ENCODE measurements around the gene LNP1. TPM values are rescaled to one million over a fixed set of nuclear protein-coding genes. Genes with fewer than 3 reads are reported as not detected.

The LNP1 gene
- total and polyA plus RNA-seq, 2 donors (not counting 3 experiments of a cell fraction or from before 2014, with no cell fraction given) = 0.80 TPM

DNA sequence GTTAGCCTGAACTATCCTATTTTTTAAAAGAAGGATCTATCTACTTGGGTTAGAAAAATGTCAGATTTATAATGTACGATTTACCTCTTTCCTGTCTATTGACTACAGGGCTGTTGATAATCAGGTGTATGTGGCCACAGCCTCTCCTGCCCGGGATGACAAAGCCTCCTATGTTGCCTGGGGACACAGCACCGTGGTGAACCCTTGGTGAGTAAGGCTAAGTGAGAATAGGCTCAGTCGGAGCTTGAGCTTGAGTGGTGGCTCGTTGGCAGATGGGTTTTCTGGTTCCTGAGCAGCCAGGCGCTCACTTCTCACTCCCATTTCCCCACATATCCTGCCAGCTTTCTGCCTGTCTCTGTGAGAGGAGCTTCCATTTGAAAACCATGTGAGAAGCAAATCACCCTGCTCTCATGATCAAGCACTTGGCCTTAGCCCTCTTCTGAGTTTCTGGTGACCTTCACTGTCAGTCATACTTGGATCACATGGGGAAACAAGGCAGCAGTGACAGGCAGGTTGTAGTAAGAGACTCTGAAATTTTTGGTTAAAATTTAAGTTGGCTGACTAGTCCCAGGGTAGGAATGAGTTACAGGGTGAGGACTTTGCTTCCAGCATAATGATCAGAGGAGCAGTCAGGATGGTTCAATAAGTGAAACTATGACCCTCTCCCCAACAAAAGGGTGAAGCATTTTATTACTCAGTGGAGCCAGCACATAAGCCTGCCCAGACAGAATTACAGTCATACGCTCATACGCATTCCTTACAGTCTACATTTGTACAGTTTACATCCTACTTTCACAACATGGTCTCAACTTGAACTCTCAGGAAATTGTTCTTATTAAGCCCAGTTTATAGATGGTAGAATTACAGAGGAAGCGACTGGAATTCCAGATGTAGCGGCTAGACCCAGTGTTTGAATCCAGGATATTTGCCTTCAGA, 48.8 kb upstream of the LNP1 start:
- TF ChIP-seq MYC (IDR thresholded peaks at IDR 0.05; ENCODE audit: low read depth, low read length) = no peak
- Histone ChIP-seq H3K4me1 (ENCODE audit: control insufficient read depth, extremely low read depth, insufficient read depth, low read length) (no peaks in the 10 kb centered on the region), H3K27ac (ENCODE audit: insufficient read depth, low read depth, low read length) (no peak overlapping the region), H3K9ac (replicated peaks; ENCODE audit: extremely low read depth, insufficient read depth, low read length) (no peak overlapping the region), H3K79me2 (ENCODE audit: control insufficient read depth, insufficient read depth, low read length) (no peaks in the 10 kb centered on the region), H3K9me1 (replicated peaks; ENCODE audit: control insufficient read depth, extremely low read depth, insufficient read depth, low read length) (no peaks in the 10 kb centered on the region), H3K27me3 (ENCODE audit: control insufficient read depth in 2 of 2, insufficient read depth in 2 of 2, low read length in 2 of 2) (no peaks in the 10 kb centered on the region), H4K20me1 (replicated peaks; ENCODE audit: control insufficient read depth, extremely low read depth, insufficient read depth, low read length) (no peaks in the 10 kb centered on the region), H2AFZ (ENCODE audit: low read depth, low read length) (no peak overlapping the region), H3K4me3 (replicated peaks in 1 of 3; ENCODE audit: insufficient read depth in 1 of 3, low read depth in 1 of 3, low read length in 3 of 3) (no peak overlapping the region), H3K36me3 (ENCODE audit: control insufficient read depth in 2 of 2, extremely low read depth in 1 of 2, insufficient read depth in 2 of 2, low read length in 2 of 2) (no peaks in the 10 kb centered on the region), H3K9me3 (replicated peaks; ENCODE audit: control insufficient read depth, insufficient read depth, low read length) (no peaks in the 10 kb centered on the region), H3K4me2 (ENCODE audit: insufficient read depth, low read length) (no peak overlapping the region)
- dilution Hi-C loops (cut with MboI; ENCODE audit: extremely low pct_ligation_motif_present, low sequenced_read_pairs) = no loop called here
- DNase-seq (ENCODE audit: low read depth, low spot score) = peak; percentile 52
- CTCF ChIA-PET = no interaction called here
- FAIRE-seq = no peak
- intact Hi-C loops (cut with micrococcal nuclease) = loop anchor here (1.0 kb wide), 1 partner anchor 40 kb away; no protein-coding TSS in a partner anchor
- POLR2A ChIA-PET = no interaction called here
- no TSS peak for BruUV-seq (replicated peaks)

- H3K9ac ChIP-seq (replicated peaks; ENCODE audit: extremely low read depth, insufficient read depth, low read length) = no peak overlapping the region
- no peaks in the 10 kb centered on the region for H3K9me3 ChIP-seq (replicated peaks; ENCODE audit: control insufficient read depth, insufficient read depth, low read length)
- ChIA-PET CTCF (interaction anchor here (0.6 to 2.3 kb wide), 4 partner anchors 23 to 109 kb away, joined by 3 to 8 read pairs (median 4); no protein-coding TSS in a partner anchor), POLR2A (no interaction called here)
- no peaks in the 10 kb centered on the region for H3K36me3 ChIP-seq (ENCODE audit: control insufficient read depth in 2 of 2, extremely low read depth in 1 of 2, insufficient read depth in 2 of 2, low read length in 2 of 2)
- no TSS peak for BruUV-seq (replicated peaks)
- no peaks in the 10 kb centered on the region for H4K20me1 ChIP-seq (replicated peaks; ENCODE audit: control insufficient read depth, extremely low read depth, insufficient read depth, low read length)
- no peak for FAIRE-seq
- H3K27ac ChIP-seq (ENCODE audit: insufficient read depth, low read depth, low read length) = no peak overlapping the region
- dilution Hi-C loops (cut with MboI; ENCODE audit: extremely low pct_ligation_motif_present, low sequenced_read_pairs) = no loop called here
- H3K4me1 ChIP-seq (ENCODE audit: control insufficient read depth, extremely low read depth, insufficient read depth, low read length) = no peaks in the 10 kb centered on the region
- intact Hi-C loops (cut with micrococcal nuclease) = no loop called here
- no peak overlapping the region for H2AFZ ChIP-seq (ENCODE audit: low read depth, low read length)
- TF ChIP-seq EZH2 (IDR thresholded peaks at IDR 0.05; ENCODE audit: borderline replicate concordance, low read depth, low read length, severe bottlenecking) (no peak), POLR2AphosphoS5 (IDR thresholded peaks at IDR 0.05; ENCODE audit: insufficient read depth, low read depth, low read length) (no peak), JUN (IDR thresholded peaks at IDR 0.05; ENCODE audit: borderline replicate concordance, insufficient read depth, insufficient read length, low read depth) (no peak), FOS (IDR thresholded peaks at IDR 0.05; ENCODE audit: borderline replicate concordance, insufficient read depth, low read length) (no peak), MYC (IDR thresholded peaks at IDR 0.05; ENCODE audit: low read depth, low read length) (no peak), POLR2A (IDR thresholded peaks at IDR 0.05; ENCODE audit: low read depth, low read length) (no peak), MAX (IDR thresholded peaks at IDR 0.05; ENCODE audit: insufficient read depth, insufficient read length) (no peak), GATA2 (IDR thresholded peaks at IDR 0.05; ENCODE audit: insufficient read depth, insufficient read length, low read depth, low read length) (no peak), CTCF (IDR thresholded peaks at IDR 0.05; ENCODE audit: extremely low read depth in 1 of 2, insufficient read depth in 1 of 2, low read depth in 1 of 2, low read length in 2 of 2) (no peak)
- H3K79me2 ChIP-seq (ENCODE audit: control insufficient read depth, insufficient read depth, low read length) = no peaks in the 10 kb centered on the region
- no peaks in the 10 kb centered on the region for H3K27me3 ChIP-seq (ENCODE audit: control insufficient read depth in 2 of 2, insufficient read depth in 2 of 2, low read length in 2 of 2)
- peak; percentile 58 for DNase-seq (ENCODE audit: low read depth, low spot score)
- no peak overlapping the region for H3K4me2 ChIP-seq (ENCODE audit: insufficient read depth, low read length)
- no peaks in the 10 kb centered on the region for H3K9me1 ChIP-seq (replicated peaks; ENCODE audit: control insufficient read depth, extremely low read depth, insufficient read depth, low read length)
- no peak overlapping the region for H3K4me3 ChIP-seq (replicated peaks in 1 of 3; ENCODE audit: insufficient read depth in 1 of 3, low read depth in 1 of 3, low read length in 3 of 3)
Observed at GRCh38 chr3:100354850-100355249, 46.5 kb upstream of the LNP1 start.

Measured in endothelial cell of umbilical vein (primary cell).